A673 (cell line): ENCODE measurements around the gene DMAC2. TPM values are rescaled to one million over a fixed set of nuclear protein-coding genes. Genes with fewer than 3 reads are reported as not detected.

Experiments
- BruUV-seq: library from RNA; stranded (reverse); fragments of 400-500 nt; replicated peaks from 2 replicates; lab custom pipeline; 2021; lab: Mats Ljungman, UMichigan
- CTCF ChIA-PET: fragments of 300-600 bp; sonication (Branson Sonifier 250); formaldehyde crosslinking; loops from one replicate; lab custom pipeline; 2022; ENCODE audit warnings: antibody characterized with exemption; lab: Charles Lee
- POLR2A ChIA-PET: fragments of 300-600 bp; sonication (Branson Sonifier 250); formaldehyde crosslinking; loops from one replicate; lab custom pipeline; 2022; ENCODE audit warnings: antibody characterized with exemption; ENCODE audit not compliant: low non-redundant PET; lab: Charles Lee
- DNase-seq: peaks from one replicate; pipeline ENCODE4 v3.0.0-alpha.2; 2015; ENCODE audit warnings: low spot score
- H3K27ac ChIP-seq: fragments of 200-600 bp; sonication (generic); 2 replicates; pipeline ENCODE4 v1.5.1; 2016; ENCODE audit warnings: mixed run types, low read depth, mild to moderate bottlenecking, mixed read lengths, antibody characterized with exemption, low read length; ENCODE audit not compliant: poor library complexity, severe bottlenecking
- H3K27me3 ChIP-seq: fragments of 200-600 bp; sonication (generic); replicated peaks from 2 replicates; pipeline ENCODE4 v1.6.1; 2017; ENCODE audit warnings: mixed run types, low read depth, mild to moderate bottlenecking, mixed read lengths, antibody characterized with exemption, low read length; ENCODE audit not compliant: insufficient read depth, poor library complexity
- H3K36me3 ChIP-seq: fragments of 200-600 bp; sonication (generic); 2 replicates; pipeline ENCODE4 v1.6.1; 2016; ENCODE audit warnings: mixed run types, mild to moderate bottlenecking, mixed read lengths, antibody characterized with exemption, low read length; ENCODE audit not compliant: insufficient read depth, poor library complexity, severe bottlenecking
- H3K4me1 ChIP-seq: fragments of 200-600 bp; sonication (generic); 2 replicates; pipeline ENCODE4 v1.6.1; 2017; ENCODE audit warnings: mixed run types, mild to moderate bottlenecking, mixed read lengths, antibody characterized with exemption, low read length; ENCODE audit not compliant: insufficient read depth, poor library complexity, severe bottlenecking
- H3K4me3 ChIP-seq: fragments of 200-600 bp; sonication (generic); 2 replicates; pipeline ENCODE4 v1.5.1; 2016; ENCODE audit warnings: low read depth, mixed run types, mild to moderate bottlenecking, mixed read lengths, low read length; ENCODE audit not compliant: poor library complexity, severe bottlenecking
- H3K9me3 ChIP-seq: fragments of 200-600 bp; sonication (generic); 2 replicates; pipeline ENCODE4 v1.6.1; 2016; ENCODE audit warnings: mixed run types, low read depth, mild to moderate bottlenecking, mixed read lengths, antibody characterized with exemption, low read length; ENCODE audit not compliant: poor library complexity, severe bottlenecking
- CTCF ChIP-seq: fragments of 300-800, 200-600 bp; sonication (generic); conservative IDR thresholded peaks from 2 replicates; pipeline ENCODE4 v1.5.1; 2017; ENCODE audit warnings: low read depth, mild to moderate bottlenecking, antibody characterized with exemption, low read length, moderate library complexity, mixed read lengths
- EZH2 ChIP-seq: fragments of 200-600 bp; sonication (generic); IDR thresholded peaks from 2 replicates; pipeline ENCODE4 v1.6.1; 2017; ENCODE audit warnings: borderline replicate concordance, low read depth, mild to moderate bottlenecking, mixed read lengths, antibody characterized with exemption, low read length; ENCODE audit not compliant: poor library complexity, severe bottlenecking
- intact Hi-C: fragments of 100-400 bp; cut with micrococcal nuclease; formaldehyde crosslinking; loops from one replicate; pipeline ENCODE4 v1.10.0; 2022; ENCODE audit not compliant: unreplicated experiment
- total RNA-seq: library from RNA; stranded (reverse); gene quantifications from 2 replicates; pipeline ENCODE4 v1.2.3, GENCODE V29; 2021

DMAC2 gene
- total RNA-seq, 1 experiment from 2014 or later: 96.6 TPM

GRCh38 chr19:41462497-41462896 lies 22.8 kb upstream of the DMAC2 start:
- BruUV-seq: no TSS peak
- CTCF ChIA-PET: no interaction called here
- Histone ChIP-seq H3K27ac (no peak overlapping the region), H3K4me1 (no peaks in the 10 kb centered on the region), H3K27me3 (peaks cover 91% of the 10 kb centered on the region), H3K9me3 (no peaks in the 10 kb centered on the region), H3K4me3 (no peak overlapping the region), H3K36me3 (no peaks in the 10 kb centered on the region)
- intact Hi-C loops: no loop called here
- no peak for DNase-seq
- TF ChIP-seq CTCF (no peak), EZH2 (no peak)
- POLR2A ChIA-PET: no interaction called here

GRCh38 chr19:41457241-41457640 lies 17.5 kb upstream of the DMAC2 start:
- no TSS peak for BruUV-seq
- POLR2A ChIA-PET: no interaction called here
- Histone ChIP-seq H3K9me3 (no peaks in the 10 kb centered on the region), H3K36me3 (no peaks in the 10 kb centered on the region), H3K4me1 (no peaks in the 10 kb centered on the region), H3K27ac (no peak overlapping the region), H3K4me3 (no peak overlapping the region), H3K27me3 (peaks cover 63% of the 10 kb centered on the region)
- DNase-seq: no peak
- TF ChIP-seq EZH2 (no peak), CTCF (no peak)
- CTCF ChIA-PET: interaction anchor here (0.5 kb wide), 1 partner anchor 151 kb away, joined by 6 read pairs; no protein-coding TSS in a partner anchor
- intact Hi-C loops: no loop called here

- no peak for TF ChIP-seq CTCF
- TF ChIP-seq EZH2: no peak
- intact Hi-C loops: no loop called here
- Histone ChIP-seq H3K9me3 (no peaks in the 10 kb centered on the region), H3K4me3 (no peak overlapping the region), H3K27ac (no peak overlapping the region), H3K27me3 (peaks cover 55% of the 10 kb centered on the region), H3K4me1 (no peaks in the 10 kb centered on the region), H3K36me3 (no peaks in the 10 kb centered on the region)
- ChIA-PET CTCF (interaction anchor here (1.1 kb wide), 1 partner anchor 114 kb away, joined by 4 read pairs; no protein-coding TSS in a partner anchor), POLR2A (no interaction called here)
- no TSS peak for BruUV-seq
- no peak for DNase-seq
Measured at GRCh38 chr19:41456342-41456918, 16.7 kb upstream of the DMAC2 start.
